ENCODE data around the gene RIT2. TPM values are rescaled to one million over a fixed set of nuclear protein-coding genes. Genes with fewer than 3 reads are reported as not detected.

Gene RIT2
- total RNA-seq, 4 donors from 2014 or later: not detected

DNA sequence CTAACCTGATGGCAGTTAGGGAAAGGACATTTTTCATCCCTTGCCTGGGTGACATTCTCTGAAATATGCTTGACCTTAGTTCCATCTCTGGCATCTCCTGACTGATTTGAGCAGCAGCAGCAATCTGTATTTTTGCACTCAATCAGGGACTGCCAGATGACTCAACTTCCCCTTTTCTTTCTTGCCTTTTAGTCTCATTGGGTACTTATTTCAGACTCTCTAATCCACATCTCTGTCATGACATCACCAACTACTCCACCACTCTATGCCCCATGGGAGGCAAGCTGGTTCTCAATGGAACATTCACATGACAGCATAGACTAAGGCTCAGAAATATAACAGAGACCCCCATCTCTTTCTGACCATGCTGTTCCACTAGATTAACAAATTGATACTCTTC is 254.2 kb downstream of the RIT2 start:
- Histone ChIP-seq H3K27ac (replicated peaks in 1 of 4) (no peak overlapping the region), H3K9me3 (no peaks in the 10 kb centered on the region), H3K36me3 (no peaks in the 10 kb centered on the region), H3K4me1 (no peaks in the 10 kb centered on the region), H3K4me3 (no peak overlapping the region), H3K27me3 (no peaks in the 10 kb centered on the region)
- intact Hi-C loops (cut with DNase I): no loop called here
- TF ChIP-seq POLR2A (IDR thresholded peaks at IDR 0.05; ENCODE audit: low read depth) (no peak), POLR2AphosphoS5 (IDR thresholded peaks at IDR 0.05) (no peak), EP300 (IDR thresholded peaks at IDR 0.05) (no peak)
- TF ChIP-seq, protein P1, sequence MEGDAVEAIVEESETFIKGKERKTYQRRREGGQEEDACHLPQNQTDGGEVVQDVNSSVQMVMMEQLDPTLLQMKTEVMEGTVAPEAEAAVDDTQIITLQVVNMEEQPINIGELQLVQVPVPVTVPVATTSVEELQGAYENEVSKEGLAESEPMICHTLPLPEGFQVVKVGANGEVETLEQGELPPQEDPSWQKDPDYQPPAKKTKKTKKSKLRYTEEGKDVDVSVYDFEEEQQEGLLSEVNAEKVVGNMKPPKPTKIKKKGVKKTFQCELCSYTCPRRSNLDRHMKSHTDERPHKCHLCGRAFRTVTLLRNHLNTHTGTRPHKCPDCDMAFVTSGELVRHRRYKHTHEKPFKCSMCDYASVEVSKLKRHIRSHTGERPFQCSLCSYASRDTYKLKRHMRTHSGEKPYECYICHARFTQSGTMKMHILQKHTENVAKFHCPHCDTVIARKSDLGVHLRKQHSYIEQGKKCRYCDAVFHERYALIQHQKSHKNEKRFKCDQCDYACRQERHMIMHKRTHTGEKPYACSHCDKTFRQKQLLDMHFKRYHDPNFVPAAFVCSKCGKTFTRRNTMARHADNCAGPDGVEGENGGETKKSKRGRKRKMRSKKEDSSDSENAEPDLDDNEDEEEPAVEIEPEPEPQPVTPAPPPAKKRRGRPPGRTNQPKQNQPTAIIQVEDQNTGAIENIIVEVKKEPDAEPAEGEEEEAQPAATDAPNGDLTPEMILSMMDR (IDR thresholded peaks at IDR 0.05): no peak
- DNase-seq (ENCODE audit: extremely low spot score): no peak

DNA sequence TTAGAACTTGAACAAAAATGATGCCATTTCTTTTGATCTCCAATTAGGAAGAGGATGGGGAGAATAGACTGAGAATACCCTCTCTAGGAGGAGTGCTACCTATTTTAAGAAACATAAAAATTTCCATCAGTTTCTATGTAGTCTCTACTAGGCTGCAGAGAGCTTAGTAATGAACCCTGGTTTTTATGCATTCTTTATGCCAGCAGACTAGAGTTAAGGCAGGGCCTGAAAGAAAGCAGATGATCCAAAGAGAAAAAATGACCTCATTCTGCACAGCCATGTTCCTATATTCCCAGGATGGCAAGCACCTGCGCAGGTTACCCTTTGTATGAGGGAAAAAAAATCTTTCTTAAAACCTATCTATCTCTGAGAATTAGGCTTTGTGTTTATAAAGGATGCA is 254.9 kb downstream of the RIT2 start:
- Histone ChIP-seq H3K9me3 (no peaks in the 10 kb centered on the region), H3K36me3 (no peaks in the 10 kb centered on the region), H3K4me1 (no peaks in the 10 kb centered on the region), H3K4me3 (no peak overlapping the region), H3K27me3 (no peaks in the 10 kb centered on the region), H3K27ac (replicated peaks in 1 of 4) (no peak overlapping the region)
- TF ChIP-seq EP300 (IDR thresholded peaks at IDR 0.05) (no peak), POLR2A (IDR thresholded peaks at IDR 0.05; ENCODE audit: low read depth) (no peak), POLR2AphosphoS5 (IDR thresholded peaks at IDR 0.05) (no peak)
- TF ChIP-seq, protein P1 (IDR thresholded peaks at IDR 0.05): no peak
- intact Hi-C loops (cut with DNase I): no loop called here
- WGBS: 96% methylated on average over 1 of the region's 1 CpG
- no peak for DNase-seq (ENCODE audit: extremely low spot score)

DNA sequence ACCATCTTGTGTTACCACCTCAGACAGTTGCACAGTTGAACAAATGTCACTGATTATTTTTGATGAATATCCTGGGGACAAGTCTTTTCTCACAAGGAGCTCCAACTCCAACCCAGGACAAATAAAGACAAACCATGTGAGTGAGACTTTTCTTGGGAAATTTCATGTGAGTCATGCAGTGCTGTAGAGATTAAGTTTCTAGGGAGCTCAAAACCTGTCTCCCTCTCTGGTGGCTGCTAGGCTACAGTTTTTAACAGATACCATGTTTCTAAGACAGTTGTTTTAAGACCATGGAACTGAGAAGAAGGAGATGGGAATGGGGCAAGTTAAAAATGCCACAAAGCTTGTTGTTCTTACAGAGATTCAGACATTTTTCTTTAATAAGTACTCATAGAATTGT is 255.5 kb downstream of the RIT2 start:
- intact Hi-C loops (cut with DNase I): no loop called here
- Histone ChIP-seq H3K36me3 (no peaks in the 10 kb centered on the region), H3K27me3 (no peaks in the 10 kb centered on the region), H3K4me3 (no peak overlapping the region), H3K4me1 (no peaks in the 10 kb centered on the region), H3K9me3 (no peaks in the 10 kb centered on the region), H3K27ac (replicated peaks in 1 of 4) (no peak overlapping the region)
- no peak for DNase-seq (ENCODE audit: extremely low spot score)
- TF ChIP-seq EP300 (IDR thresholded peaks at IDR 0.05) (no peak), POLR2A (IDR thresholded peaks at IDR 0.05; ENCODE audit: low read depth) (no peak), POLR2AphosphoS5 (IDR thresholded peaks at IDR 0.05) (no peak)
- TF ChIP-seq, protein P1 (IDR thresholded peaks at IDR 0.05): no peak

DNA sequence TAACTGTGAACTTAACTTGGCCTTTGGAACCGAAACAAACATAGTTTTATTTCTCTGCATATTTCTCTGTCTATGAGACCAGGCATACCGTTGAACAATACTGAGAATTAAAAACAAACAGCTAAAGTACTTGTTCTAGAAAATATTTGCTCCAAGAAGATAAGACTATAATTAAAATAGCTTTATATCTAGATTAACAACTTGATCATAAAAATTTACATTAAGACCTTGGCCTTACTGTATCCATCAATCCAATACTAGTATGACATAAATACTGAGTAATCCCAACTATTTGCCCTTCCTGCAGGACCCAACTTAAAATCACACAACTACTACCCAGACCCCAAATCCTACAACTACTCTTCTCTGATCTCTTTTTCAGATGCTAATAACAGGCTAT is 260.9 kb downstream of the RIT2 start:
- Histone ChIP-seq H3K27ac (replicated peaks in 1 of 4) (no peak overlapping the region), H3K36me3 (no peaks in the 10 kb centered on the region), H3K27me3 (no peaks in the 10 kb centered on the region), H3K4me3 (no peak overlapping the region), H3K9me3 (no peaks in the 10 kb centered on the region), H3K4me1 (no peaks in the 10 kb centered on the region)
- intact Hi-C loops (cut with DNase I): no loop called here
- TF ChIP-seq EP300 (IDR thresholded peaks at IDR 0.05) (no peak), POLR2AphosphoS5 (IDR thresholded peaks at IDR 0.05) (no peak), POLR2A (IDR thresholded peaks at IDR 0.05; ENCODE audit: low read depth) (no peak)
- TF ChIP-seq, protein P1 (IDR thresholded peaks at IDR 0.05): no peak
- 76% methylated on average over 2 of the region's 2 CpGs for WGBS
- no peak for DNase-seq (ENCODE audit: extremely low spot score)

Data from esophagus muscularis mucosa (tissue), 4 donors.